OCI-LY1 (cell line): ENCODE results near the gene TMOD3.

ENCODE experiments used
- EZH2 ChIP-seq: fragments of 200-600 bp; sonication (generic), shearing (Covaris generic); IDR thresholded peaks from 2 replicates; pipeline ENCODE4 v1.8.0; 2017; ENCODE audit warnings: borderline replicate concordance, mixed run types, mild to moderate bottlenecking, antibody characterized with exemption, low read length, moderate library complexity, mixed read lengths
- TF ChIP-seq, protein P1 (sequence below): fragments of 200-600 bp; sonication (generic), shearing (Covaris generic); IDR thresholded peaks from 2 replicates; pipeline ENCODE4 v1.5.1; 2017; ENCODE audit warnings: mild to moderate bottlenecking, antibody characterized with exemption, low read length, moderate library complexity, mixed read lengths

- TF ChIP-seq, protein P1, sequence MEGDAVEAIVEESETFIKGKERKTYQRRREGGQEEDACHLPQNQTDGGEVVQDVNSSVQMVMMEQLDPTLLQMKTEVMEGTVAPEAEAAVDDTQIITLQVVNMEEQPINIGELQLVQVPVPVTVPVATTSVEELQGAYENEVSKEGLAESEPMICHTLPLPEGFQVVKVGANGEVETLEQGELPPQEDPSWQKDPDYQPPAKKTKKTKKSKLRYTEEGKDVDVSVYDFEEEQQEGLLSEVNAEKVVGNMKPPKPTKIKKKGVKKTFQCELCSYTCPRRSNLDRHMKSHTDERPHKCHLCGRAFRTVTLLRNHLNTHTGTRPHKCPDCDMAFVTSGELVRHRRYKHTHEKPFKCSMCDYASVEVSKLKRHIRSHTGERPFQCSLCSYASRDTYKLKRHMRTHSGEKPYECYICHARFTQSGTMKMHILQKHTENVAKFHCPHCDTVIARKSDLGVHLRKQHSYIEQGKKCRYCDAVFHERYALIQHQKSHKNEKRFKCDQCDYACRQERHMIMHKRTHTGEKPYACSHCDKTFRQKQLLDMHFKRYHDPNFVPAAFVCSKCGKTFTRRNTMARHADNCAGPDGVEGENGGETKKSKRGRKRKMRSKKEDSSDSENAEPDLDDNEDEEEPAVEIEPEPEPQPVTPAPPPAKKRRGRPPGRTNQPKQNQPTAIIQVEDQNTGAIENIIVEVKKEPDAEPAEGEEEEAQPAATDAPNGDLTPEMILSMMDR, result no peak
- TF ChIP-seq EZH2, result no peak
Measured at GRCh38 chr15:51818150-51818549, 11.3 kb upstream of the TMOD3 start.
